GM18508 (cell line): ENCODE data around the gene MACROD2.

Experiments
- ATAC-seq: cut with Tn5 transposase; IDR thresholded peaks from one replicate; pipeline ENCODE4 v1.9.1; 2021; ENCODE audit warnings: moderate number of reproducible peaks; ENCODE audit not compliant: insufficient read depth, unreplicated experiment

The MACROD2 gene

DNA sequence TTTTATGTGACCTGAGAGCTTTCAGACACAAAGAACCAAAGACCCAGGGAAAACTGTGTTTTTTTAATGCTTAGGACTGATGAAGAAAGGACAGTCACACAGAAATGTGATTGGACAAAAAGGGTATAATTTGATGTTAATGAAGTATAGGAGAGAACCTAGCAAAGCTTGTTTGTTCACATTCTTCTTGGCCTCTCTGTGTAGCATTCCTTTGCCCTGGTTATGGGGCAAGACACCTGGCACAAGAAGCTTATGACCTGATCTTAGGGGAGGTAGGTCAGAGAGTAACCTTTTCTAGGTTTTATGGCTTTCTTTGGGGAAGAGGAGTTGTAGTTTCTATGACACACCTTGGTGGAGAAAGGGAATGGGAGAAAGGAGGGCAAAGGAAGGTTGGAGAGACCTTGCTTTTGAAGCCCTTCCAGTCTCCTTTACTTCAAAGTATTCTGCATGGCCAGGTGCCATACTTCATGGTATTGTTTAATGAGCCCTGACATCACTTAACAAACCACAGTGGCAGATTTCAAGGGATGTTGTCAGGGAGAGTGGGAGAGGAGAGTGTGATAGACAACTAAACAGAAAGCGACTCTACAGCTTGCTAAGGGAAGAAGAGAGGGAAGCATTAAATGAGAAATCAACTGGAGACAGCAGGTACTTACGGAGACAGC lies 1043.9 kb downstream of the MACROD2 start:
- no peak for ATAC-seq

DNA sequence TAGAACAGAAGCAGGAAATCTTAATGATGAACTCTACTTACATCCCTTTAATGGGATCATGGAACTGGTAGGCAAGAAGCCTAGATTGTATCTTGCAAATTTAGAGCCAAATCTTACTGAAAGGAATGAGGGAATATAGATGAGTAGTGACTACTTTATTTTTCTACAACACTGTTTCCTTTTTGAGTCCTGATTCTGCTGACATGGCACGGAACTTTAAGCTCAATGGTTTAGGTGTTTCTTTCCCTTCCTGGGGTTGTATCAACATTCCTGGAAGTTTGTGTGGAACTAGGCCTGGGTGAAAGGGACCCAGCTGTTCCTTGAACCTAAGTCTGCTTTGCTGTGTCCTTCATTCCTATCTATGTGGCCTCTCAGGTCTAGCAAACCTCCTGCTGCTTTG lies 1047.4 kb downstream of the MACROD2 start:
- no peak for ATAC-seq

DNA sequence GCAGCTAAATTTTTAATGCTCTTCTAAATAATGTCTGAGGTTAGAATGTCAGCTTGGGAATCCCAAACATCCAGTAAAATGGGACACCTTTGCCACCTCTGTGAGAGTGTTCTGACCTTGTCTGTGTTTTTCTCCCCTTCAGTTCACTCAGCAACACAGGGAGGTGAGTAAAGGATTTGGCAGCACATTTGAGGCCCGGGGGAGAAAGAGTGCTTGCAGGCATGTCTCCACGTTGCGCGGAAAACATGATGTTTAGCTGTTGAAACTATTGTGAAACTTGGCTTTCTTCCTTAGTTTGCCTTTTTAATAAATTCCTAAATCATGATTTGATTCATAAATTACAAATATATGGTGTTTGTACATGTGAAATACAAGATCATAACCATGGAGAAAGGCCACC lies 1049.9 kb downstream of the MACROD2 start:
- ATAC-seq, result no peak

DNA sequence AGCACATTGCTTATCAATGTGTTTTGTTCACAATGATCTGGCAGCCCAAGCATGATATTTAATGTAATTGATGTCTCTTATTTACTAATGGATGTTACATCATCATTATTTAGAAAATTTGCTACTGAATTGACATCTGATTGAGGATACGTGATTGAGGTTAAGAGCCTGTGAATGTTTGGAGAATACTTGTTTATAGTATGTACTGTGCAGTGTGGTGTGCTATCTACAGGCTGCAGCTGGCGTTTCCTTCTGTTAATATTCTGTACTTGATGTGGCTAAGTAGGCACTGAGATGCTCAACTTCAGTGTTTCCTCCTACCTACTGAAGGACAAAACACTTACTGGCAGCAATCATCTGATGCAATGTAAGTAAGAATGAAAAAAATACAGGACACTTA lies 1051.7 kb downstream of the MACROD2 start:
- no peak for ATAC-seq

DNA sequence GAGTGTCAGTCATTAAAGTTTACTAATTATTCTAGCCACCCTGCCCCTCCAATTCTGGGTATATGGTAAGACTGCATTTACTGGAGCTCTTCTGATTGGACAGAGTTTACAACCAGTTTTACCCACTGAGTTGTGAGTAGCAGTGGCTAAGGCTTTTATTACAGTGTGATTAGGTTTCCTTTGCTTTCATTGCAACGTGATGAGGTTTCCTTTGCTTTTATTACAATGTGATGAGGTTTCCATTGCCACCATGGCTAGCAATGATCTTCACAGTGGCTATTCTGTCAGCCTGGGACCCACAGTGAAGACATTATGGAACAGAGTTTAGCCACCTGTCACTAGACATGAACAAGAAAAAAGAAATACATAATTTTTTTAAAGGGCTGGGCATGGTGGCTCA lies 1052.3 kb downstream of the MACROD2 start:
- no peak for ATAC-seq

DNA sequence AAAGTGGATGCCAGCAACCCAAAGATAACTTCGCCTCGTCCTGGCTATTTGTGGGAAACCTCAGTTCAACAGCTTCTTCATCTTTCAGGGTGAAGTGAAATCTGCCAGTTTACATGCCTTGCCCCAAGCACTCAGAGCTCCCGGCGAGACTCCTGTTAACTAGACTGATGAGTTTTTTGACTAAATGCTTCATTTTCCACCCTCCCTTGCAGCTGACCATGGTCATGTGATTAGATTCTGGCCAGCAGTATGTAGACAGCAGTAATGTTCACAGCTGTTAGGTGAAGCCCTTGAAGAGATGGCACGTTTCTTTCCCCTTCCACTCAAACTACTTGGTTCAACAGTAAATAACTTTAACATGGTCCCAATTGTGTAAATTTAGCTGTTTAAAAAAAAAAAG lies 1060.9 kb downstream of the MACROD2 start:
- no peak for ATAC-seq

DNA sequence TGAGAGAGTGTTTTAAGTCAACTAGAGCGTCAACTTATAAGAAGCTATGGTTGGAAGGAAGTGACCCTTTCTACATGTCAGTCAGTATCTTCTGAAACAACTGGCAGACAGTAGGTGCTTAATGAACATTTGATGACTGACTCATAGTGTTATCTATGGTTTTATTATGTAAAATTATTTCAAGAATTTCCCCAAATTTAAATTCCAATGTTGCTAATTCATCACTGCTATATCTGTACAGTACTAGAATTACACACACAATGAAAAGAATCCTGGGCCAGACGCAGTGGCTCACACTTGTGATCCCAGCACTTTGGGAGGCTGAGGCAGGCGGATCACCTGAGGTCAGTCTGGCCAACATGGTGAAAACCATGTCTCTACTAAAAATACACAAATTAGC lies 1063.5 kb downstream of the MACROD2 start:
- ATAC-seq, result no peak

DNA sequence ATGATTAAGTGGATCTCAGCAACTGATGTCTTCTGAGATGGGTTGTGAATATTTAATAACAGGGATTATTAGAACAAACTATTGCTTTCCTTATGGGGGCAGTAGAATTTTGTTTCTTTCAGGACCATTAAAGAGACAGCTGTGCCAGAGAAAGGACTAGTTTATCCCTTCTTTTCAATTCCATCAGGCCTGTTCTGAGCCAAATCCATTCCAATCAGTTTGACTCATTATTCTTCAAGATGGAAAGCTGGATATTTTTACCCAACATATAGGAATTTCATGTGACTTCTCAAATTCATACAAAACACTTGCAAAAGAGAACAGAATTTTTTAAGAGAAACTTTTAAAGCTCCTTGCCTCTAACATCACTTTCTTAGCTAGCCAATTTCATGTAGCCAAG lies 1064.1 kb downstream of the MACROD2 start:
- ATAC-seq, result no peak

DNA sequence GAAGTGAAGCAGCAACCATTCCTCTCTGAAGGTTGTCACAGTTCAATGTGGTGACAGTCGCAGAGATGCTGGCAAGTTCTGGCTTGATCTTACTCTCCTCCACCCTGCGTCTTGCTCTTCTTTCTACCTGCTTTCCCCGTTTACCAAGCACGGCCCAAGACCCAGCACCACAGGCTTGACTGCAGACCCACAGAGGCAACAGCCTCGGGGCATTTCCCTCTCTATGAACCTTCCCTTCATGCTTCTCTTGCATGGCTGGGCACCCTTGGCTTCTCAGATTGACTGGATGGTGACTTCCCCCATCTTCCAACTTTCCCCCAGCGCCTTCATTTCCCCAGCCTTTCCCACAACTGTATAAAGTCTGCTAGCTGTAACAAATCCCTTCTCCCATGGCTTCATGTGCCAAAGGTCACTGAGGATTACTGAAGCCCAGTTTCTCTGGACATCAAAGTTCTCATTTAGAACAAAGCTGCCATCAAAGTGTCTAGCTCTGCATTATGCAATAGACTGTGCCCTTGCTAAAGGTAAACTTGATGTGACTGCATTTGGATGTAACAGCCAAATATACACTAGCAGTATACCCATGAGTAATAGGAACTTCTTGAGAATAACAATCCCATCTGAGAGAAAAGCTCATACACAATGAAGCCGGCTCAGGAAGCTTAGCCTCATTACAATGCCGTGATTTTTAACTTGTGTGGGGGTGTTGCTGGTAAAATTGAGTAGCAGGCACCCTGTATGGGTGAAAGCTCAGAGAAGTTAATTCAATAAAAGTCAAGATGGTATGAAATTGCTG lies 1065.1 kb downstream of the MACROD2 start:
- ATAC-seq, result no peak

DNA sequence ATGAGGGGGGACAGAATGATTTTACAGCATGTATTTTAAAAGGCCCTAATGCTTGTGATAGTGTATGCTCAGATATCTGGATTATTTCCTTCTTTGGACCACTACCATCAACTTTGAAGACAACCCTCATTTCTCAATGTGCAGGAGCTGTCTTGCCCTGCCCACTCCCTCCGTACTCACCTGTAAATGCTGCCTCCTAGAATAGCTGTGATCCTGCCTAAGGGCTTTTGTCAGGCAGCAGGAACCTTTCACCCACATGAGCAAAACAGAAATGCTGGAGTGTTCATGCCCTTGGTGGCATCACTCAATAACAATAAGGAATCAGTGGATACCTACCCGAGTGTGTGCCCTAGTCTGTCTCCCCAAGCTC lies 1065.7 kb downstream of the MACROD2 start:
- ATAC-seq, result no peak

DNA sequence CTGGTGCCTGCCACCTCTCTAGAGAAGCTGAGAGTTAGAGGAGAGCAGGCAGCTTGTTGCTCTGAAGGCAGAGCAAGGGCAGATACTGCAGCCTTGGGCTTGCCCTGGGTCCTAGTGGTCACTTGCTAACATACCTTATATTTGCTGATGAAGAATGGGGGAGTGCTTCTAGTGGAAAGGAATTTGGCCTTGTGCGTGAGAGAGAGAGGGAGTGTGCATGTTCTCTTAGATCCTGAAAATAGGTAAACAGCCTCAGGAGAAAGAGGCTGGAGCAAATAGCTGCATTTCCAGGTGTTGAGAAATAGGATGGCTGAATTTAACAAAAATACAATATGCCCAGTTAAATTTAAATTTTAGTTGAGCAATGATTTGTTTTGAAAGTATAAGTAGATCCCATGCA lies 1066.6 kb downstream of the MACROD2 start:
- ATAC-seq, result no peak

DNA sequence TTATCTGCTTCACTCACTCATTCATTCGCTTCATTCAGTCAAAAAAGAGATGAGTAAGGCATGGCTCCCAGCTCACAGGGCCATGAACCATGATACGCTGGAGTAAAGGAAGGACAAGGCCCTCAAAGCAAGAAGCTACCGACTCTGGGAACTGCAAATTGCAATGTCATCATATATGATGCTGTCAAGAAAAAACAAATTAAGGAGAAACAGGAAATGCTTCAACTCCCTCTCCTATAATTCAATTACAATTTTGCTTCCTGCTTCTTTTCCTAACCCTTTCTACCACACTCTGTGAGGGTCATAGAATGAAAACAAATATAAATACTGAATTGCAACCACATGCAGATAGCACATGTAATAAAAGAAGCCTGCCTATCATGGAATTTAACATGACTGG lies 1067.8 kb downstream of the MACROD2 start:
- ATAC-seq, result no peak

DNA sequence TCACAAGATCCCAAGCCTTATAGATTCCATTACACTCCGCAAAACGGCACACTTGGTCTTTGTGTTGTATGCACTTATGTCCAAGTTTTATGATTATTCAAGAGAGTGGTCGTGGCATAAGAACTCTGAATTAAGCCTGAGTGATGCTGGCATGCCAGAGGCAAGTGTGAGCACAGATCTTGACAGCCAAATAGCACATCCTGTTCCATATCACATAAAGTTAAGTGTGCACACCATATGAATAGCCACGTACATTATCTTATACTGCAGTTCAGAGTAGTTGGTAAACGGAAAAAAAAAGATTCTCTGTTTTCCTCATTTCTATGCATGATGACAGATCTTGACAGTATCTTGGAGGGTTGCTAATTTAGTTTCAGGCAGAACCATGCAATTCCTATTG lies 1069.4 kb downstream of the MACROD2 start:
- no peak for ATAC-seq

DNA sequence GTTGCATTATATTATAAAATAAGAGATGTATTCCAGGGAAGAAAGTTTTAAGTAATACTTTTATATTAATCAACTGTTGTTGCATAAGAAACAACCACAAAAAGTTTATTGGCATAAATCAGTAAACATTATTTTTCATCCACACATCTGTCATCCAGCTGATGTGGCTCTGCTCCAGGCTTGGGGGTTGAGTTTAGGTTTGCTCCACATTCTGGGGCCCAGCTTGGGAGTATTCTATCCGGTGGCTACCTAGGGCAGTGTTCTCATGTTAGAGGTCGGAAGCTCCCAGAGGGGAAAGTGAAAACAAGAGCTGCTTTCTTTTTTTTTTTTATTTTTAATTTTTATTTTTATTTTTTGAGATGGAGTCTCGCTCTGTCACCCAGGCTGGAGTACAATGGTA lies 1070.5 kb downstream of the MACROD2 start:
- ATAC-seq, result no peak

DNA sequence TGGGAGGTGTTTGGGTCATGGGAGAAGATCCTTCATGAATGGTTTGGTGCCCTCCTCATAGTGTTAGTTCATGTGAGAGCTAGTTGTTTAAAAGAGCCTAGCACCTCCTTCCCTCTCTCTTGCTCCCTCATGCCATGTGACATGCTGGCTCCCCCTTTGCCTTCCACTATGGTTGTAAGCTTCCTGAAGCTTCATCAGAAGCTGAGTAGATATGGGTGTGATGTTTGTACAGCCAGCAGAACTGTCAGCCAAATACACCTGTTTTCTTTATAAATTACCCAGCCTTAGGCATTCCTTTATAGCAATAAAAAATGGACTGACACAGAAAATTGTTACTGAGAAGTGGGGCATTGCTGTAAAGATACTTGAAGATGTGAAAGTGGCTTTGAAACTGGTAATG lies 1073.2 kb downstream of the MACROD2 start:
- no peak for ATAC-seq

DNA sequence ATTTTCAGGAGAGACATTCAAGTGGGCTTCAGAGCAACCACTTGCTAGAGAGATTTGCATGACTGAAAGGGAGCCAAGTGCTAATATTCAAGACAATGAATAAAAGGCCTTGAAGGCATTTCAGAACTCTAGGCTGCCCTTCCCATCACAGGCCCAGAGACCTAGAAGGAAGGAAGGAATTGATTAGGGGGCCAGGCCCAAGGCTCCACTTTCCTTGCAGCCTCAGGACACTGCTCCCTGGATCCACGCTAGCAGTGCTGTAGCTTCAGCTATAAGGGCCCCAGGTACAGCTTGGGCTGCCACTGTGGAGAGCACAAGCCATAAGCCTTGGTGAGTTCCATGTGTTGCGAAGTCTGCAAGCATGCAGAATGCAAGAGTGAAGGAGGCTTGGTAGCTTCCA lies 1074.0 kb downstream of the MACROD2 start:
- no peak for ATAC-seq

DNA sequence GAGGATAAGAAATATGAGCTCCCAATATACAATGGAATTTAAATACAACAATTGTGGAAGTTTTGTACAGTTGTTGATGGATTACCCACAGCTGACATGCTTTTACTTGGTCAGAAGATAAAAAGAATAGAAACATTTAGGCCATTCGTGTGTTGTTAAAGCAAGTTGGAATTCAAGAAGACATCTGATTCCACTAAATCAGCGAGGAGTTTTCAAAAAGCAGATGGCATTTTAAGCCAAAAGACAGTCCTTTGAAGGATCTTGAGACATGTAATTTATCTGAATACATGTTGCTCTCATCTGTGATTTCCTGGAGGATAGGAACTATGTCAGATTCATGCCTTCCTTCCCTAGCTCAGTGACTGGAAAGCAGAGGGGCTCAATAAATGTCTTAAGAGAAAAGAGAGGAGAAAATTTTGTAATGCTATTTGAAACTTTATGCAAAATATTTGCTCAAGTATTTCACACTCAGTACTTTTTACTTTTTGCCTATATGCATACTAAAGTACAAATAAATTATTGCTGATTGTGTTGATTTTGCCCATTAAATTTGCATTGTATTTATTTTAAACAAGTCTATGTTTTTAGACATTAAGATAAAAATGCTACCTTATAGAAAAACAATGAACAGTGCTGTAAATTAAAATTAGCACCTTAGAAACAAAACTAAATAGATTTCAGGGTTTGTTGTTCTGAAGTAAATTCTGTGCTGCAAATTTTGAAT lies 1075.9 kb downstream of the MACROD2 start:
- no peak for ATAC-seq

DNA sequence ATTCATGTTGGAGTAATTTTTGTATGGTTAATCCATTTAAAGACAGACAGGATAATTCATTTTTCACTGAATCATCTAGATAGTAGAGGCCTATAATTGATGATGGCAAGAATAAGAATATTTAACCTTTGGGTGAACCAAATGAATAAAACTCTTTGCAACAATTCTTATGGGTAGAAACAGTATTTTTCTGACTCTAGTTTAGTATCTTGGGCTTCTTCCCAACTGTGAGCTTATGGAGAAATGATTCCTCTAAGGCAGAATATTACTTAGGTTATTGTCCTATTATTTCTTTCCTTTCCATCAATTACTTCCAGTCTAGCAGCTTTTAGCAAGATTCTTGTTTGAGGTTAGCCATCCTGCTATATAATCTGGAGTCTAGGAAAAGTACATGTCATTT lies 1077.0 kb downstream of the MACROD2 start:
- ATAC-seq, result no peak

DNA sequence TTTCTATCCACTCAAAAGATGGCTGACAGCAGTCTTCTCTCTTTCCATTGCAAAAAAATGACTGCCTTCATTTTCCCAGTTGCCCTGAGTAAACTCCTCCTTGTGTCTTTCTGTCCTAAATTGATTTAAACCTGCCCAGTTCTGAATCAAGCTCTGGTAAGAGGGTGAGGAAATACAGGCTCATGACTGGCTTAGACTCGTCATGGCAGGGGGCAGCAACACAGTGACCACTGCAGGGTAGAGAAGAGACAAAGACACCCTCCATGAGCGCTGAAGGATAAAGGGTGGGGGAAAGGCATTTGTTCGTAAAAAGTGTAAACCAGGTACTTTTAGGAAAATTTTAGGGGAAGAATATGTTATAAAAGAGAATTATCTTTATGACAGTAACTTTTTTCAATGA lies 1080.3 kb downstream of the MACROD2 start:
- ATAC-seq, result no peak

DNA sequence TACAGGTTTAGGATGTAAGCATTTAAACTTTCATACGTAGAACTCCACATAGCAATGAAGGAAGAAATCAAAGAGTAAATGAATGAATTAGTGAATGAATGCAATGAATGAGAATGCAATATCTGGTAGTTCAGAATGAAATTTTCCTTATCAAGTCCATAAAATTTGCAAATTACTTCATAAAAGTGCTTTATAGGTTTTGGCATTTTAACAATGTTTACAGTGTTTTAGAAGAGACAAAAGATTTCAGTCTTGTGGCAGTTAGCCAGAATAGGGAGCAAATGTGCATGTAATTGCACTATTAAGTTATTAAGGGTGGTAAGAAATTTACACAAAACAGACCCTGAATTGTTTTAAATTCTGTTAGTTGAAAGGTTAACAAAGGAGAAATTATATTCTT lies 1081.5 kb downstream of the MACROD2 start:
- ATAC-seq, result no peak

DNA sequence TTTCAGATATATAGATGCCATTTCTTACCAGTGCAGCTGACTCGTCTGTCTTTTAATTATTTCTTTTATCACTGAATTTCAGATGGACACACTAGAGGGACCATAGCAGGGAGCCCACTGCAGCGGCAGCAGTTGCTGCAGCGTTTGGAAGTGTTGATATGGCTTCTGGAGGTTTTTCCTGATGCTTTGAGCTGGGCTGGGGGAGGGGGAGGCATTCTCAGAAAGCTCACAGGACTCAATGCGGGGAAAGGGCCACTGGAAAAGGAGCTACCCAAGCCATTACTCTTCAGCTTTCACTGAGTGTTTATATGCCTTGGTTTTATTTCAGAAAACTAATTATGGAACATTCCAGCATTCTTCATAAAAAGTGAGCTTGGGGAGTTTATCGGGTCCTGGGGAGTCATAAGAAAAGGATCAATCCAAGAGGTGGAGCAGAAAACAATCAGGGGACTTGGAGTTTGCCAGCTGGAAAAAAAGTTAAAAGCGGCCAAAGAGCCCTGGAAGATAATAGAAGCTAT lies 1082.5 kb downstream of the MACROD2 start:
- ATAC-seq, result no peak
